Astrocyte (in vitro differentiated cells and primary cell): ENCODE results near the gene SFT2D1.

Source experiments
- EZH2 ChIP-seq: IDR thresholded peaks from 2 replicates; pipeline ENCODE4 v1.6.1; 2012; ENCODE audit warnings: mild to moderate bottlenecking, low read length, inconsistent platforms; ENCODE audit not compliant: insufficient read depth
- TF ChIP-seq, protein P1 (sequence below): IDR thresholded peaks from 2 replicates; pipeline ENCODE4 v1.5.1; 2011; ENCODE audit warnings: low read depth, mild to moderate bottlenecking, inconsistent platforms, low read length, moderate library complexity; ENCODE audit not compliant: insufficient read depth

DNA sequence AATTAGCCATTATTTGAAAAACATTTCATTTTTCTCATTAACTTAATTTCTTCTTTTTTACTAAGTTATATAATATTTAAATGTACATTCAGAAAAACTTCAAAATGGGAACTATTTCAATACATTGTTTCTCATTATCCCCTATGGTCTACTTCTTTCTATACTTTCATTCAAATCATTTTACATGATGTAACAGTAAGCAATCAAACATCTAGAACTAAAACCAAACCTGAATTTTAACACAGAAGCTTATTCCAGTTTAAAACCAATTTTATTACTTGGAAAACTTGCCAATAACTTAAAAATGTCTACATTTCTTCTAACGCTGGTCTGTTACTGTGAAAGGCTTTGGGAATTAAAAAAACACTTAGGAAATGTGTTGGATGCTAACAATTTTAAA, 29.5 kb downstream of the SFT2D1 start:
- TF ChIP-seq, protein P1, sequence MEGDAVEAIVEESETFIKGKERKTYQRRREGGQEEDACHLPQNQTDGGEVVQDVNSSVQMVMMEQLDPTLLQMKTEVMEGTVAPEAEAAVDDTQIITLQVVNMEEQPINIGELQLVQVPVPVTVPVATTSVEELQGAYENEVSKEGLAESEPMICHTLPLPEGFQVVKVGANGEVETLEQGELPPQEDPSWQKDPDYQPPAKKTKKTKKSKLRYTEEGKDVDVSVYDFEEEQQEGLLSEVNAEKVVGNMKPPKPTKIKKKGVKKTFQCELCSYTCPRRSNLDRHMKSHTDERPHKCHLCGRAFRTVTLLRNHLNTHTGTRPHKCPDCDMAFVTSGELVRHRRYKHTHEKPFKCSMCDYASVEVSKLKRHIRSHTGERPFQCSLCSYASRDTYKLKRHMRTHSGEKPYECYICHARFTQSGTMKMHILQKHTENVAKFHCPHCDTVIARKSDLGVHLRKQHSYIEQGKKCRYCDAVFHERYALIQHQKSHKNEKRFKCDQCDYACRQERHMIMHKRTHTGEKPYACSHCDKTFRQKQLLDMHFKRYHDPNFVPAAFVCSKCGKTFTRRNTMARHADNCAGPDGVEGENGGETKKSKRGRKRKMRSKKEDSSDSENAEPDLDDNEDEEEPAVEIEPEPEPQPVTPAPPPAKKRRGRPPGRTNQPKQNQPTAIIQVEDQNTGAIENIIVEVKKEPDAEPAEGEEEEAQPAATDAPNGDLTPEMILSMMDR: no peak
- no peak for TF ChIP-seq EZH2
